NCI-H1048 (cell line): Measurements from ENCODE around the gene SLC17A1.

Experiments
- DNase-seq: peaks from one replicate; lab custom pipeline; 2025; lab: John Stamatoyannopoulos, UW

The SLC17A1 gene

GRCh38 chr6:25831532-25832306 lies at the start of gene SLC17A1:
SLC17A1 (minus strand) TSS chr6:25832052; CDS start chr6:25830557, 1,495 bp downstream.
- DNase-seq = no peak

GRCh38 chr6:25880601-25881000 lies 48.7 kb upstream of the SLC17A1 start:
- no peak for DNase-seq

GRCh38 chr6:25878721-25879322 lies 47.0 kb upstream of the SLC17A1 start:
- no peak for DNase-seq

GRCh38 chr6:25875926-25876602 lies 44.2 kb upstream of the SLC17A1 start:
- no peak for DNase-seq

GRCh38 chr6:25875563-25875905 lies 43.7 kb upstream of the SLC17A1 start:
- DNase-seq = no peak

- DNase-seq = no peak
Observed at GRCh38 chr6:25874822-25875562, 43.1 kb upstream of the SLC17A1 start.

GRCh38 chr6:25874118-25874517 lies 42.3 kb upstream of the SLC17A1 start, which contains the start of gene SLC17A3:
SLC17A3 (minus strand) TSS chr6:25874243; CDS start chr6:25868387, 5,856 bp downstream.
- DNase-seq = no peak

GRCh38 chr6:25872814-25873213 lies 41.0 kb upstream of the SLC17A1 start:
- DNase-seq = no peak

- DNase-seq = no peak
Observed at GRCh38 chr6:25869840-25870239, 38.0 kb upstream of the SLC17A1 start.

- no peak for DNase-seq
Observed at GRCh38 chr6:25868436-25869183, 36.8 kb upstream of the SLC17A1 start.

GRCh38 chr6:25866011-25866410 lies 34.2 kb upstream of the SLC17A1 start:
- DNase-seq = no peak

GRCh38 chr6:25863360-25863759 lies 31.5 kb upstream of the SLC17A1 start:
- no peak for DNase-seq

- DNase-seq = no peak
Observed at GRCh38 chr6:25862199-25862598, 30.3 kb upstream of the SLC17A1 start.

- no peak for DNase-seq
Observed at GRCh38 chr6:25852756-25853155, 20.9 kb upstream of the SLC17A1 start.

GRCh38 chr6:25851961-25852360 lies 20.1 kb upstream of the SLC17A1 start:
- DNase-seq = no peak

GRCh38 chr6:25844518-25844917 lies 12.7 kb upstream of the SLC17A1 start:
- DNase-seq = no peak

GRCh38 chr6:25842526-25842925 lies 10.7 kb upstream of the SLC17A1 start:
- DNase-seq = no peak

GRCh38 chr6:25835442-25836283 lies 3.8 kb upstream of the SLC17A1 start:
- no peak for DNase-seq

GRCh38 chr6:25834950-25835349 lies 3.1 kb upstream of the SLC17A1 start:
- DNase-seq = no peak

- DNase-seq = no peak
Observed at GRCh38 chr6:25833136-25833535, 1.3 kb upstream of the SLC17A1 start.

- DNase-seq = no peak
Observed at GRCh38 chr6:25832670-25833069, 818 bp upstream of the SLC17A1 start.
